H9 (cell line): ENCODE data around the gene ZNF205. TPM values are rescaled to one million over a fixed set of nuclear protein-coding genes. Genes with fewer than 3 reads are reported as not detected.

Source experiments
- DNase-seq: peaks from one replicate; pipeline ENCODE4 v3.0.0-alpha.2; 2017
- H2AFZ ChIP-seq: one replicate; pipeline ENCODE4 v1.6.1; 2013; ENCODE audit warnings: mild to moderate bottlenecking, low read length, control low read depth, moderate library complexity
- H2AK5ac ChIP-seq: 2 replicates; pipeline ENCODE4 v1.6.1; 2013; ENCODE audit warnings: low read length, control low read depth, mixed read lengths; ENCODE audit not compliant: insufficient read length
- H2BK120ac ChIP-seq: one replicate; pipeline ENCODE4 v1.6.1; 2013; ENCODE audit warnings: low read depth, mild to moderate bottlenecking, low read length, control low read depth, inconsistent platforms; ENCODE audit not compliant: poor library complexity, severe bottlenecking
- H2BK12ac ChIP-seq: 2 replicates; pipeline ENCODE4 v1.6.1; 2013; ENCODE audit warnings: low read length, control low read depth, mixed read lengths, low read depth; ENCODE audit not compliant: insufficient read length
- H2BK15ac ChIP-seq: 2 replicates; pipeline ENCODE4 v1.6.1; 2013; ENCODE audit warnings: low read depth, low read length, control low read depth
- H2BK20ac ChIP-seq: one replicate; pipeline ENCODE4 v1.6.1; 2013; ENCODE audit warnings: low read depth, mild to moderate bottlenecking, low read length, control low read depth, inconsistent platforms; ENCODE audit not compliant: poor library complexity, severe bottlenecking
- H2BK5ac ChIP-seq: 2 replicates; pipeline ENCODE4 v1.6.1; 2013; ENCODE audit warnings: low read length, control low read depth, mixed read lengths; ENCODE audit not compliant: insufficient read length
- H3K14ac ChIP-seq: 2 replicates; pipeline ENCODE4 v1.6.1; 2013; ENCODE audit warnings: low read length, control low read depth; ENCODE audit not compliant: insufficient read depth
- H3K18ac ChIP-seq: 2 replicates; pipeline ENCODE4 v1.6.1; 2013; ENCODE audit warnings: low read depth, mild to moderate bottlenecking, mixed read lengths, low read length, control low read depth; ENCODE audit not compliant: insufficient read length
- H3K23ac ChIP-seq: 2 replicates; pipeline ENCODE4 v1.6.1; 2013; ENCODE audit warnings: low read length, control low read depth, mixed read lengths, low read depth; ENCODE audit not compliant: insufficient read length
- H3K23me2 ChIP-seq: 2 replicates; pipeline ENCODE4 v1.6.1; 2013; ENCODE audit warnings: low read depth, mild to moderate bottlenecking, mixed read lengths, low read length, control low read depth; ENCODE audit not compliant: insufficient read length, poor library complexity, severe bottlenecking
- H3K27ac ChIP-seq: 2 replicates; pipeline ENCODE4 v1.5.1; 2013; ENCODE audit warnings: low read length, control low read depth, mixed read lengths, low read depth; ENCODE audit not compliant: insufficient read length
- H3K27me3 ChIP-seq: 2 replicates; pipeline ENCODE4 v1.6.1; 2013; ENCODE audit warnings: low read length, control low read depth, inconsistent platforms; ENCODE audit not compliant: insufficient read depth
- H3K4ac ChIP-seq: 2 replicates; pipeline ENCODE4 v1.6.1; 2013; ENCODE audit warnings: low read depth, mild to moderate bottlenecking, control low read depth, inconsistent platforms, low read length, moderate library complexity
- H3K4me1 ChIP-seq: 2 replicates; pipeline ENCODE4 v1.6.1; 2013; ENCODE audit warnings: low read length, control low read depth, inconsistent platforms; ENCODE audit not compliant: insufficient read depth
- H3K4me2 ChIP-seq: 2 replicates; pipeline ENCODE4 v1.6.1; 2013; ENCODE audit warnings: low read length, control low read depth, mixed read lengths; ENCODE audit not compliant: insufficient read length, insufficient read depth
- H3K56ac ChIP-seq: 2 replicates; pipeline ENCODE4 v1.6.1; 2013; ENCODE audit warnings: low read depth, mild to moderate bottlenecking, mixed read lengths, low read length, control low read depth; ENCODE audit not compliant: insufficient read length
- H3K79me1 ChIP-seq: 2 replicates; pipeline ENCODE4 v1.6.1; 2013; ENCODE audit warnings: low read depth, mild to moderate bottlenecking, moderate library complexity, low read length, control low read depth, inconsistent platforms; ENCODE audit not compliant: insufficient read depth, poor library complexity, severe bottlenecking
- H3K79me2 ChIP-seq: 2 replicates; pipeline ENCODE4 v1.6.1; 2013; ENCODE audit warnings: low read length, control low read depth, inconsistent platforms; ENCODE audit not compliant: insufficient read depth
- H3K9ac ChIP-seq: 2 replicates; pipeline ENCODE4 v1.6.1; 2013; ENCODE audit warnings: low read length, control low read depth, mixed read lengths; ENCODE audit not compliant: insufficient read length; ENCODE audit errors: extremely low read depth
- H3K9me3 ChIP-seq: one replicate; pipeline ENCODE4 v1.6.1; 2013; ENCODE audit warnings: low read depth, low read length, inconsistent platforms; ENCODE audit not compliant: control insufficient read depth
- H3T11ph ChIP-seq: one replicate; pipeline ENCODE4 v1.6.1; 2013; ENCODE audit warnings: mild to moderate bottlenecking, low read length, control low read depth, inconsistent platforms
- H4K20me1 ChIP-seq: one replicate; pipeline ENCODE4 v1.6.1; 2013; ENCODE audit not compliant: control insufficient read depth, insufficient read length, insufficient read depth
- H4K5ac ChIP-seq: 2 replicates; pipeline ENCODE4 v1.6.1; 2013; ENCODE audit warnings: low read depth, mild to moderate bottlenecking, mixed read lengths, low read length, control low read depth; ENCODE audit not compliant: insufficient read length
- H4K8ac ChIP-seq: replicated peaks from 2 replicates; pipeline ENCODE4 v1.6.1; 2013; ENCODE audit warnings: low read length, control low read depth, mixed read lengths, low read depth; ENCODE audit not compliant: insufficient read length
- H4K91ac ChIP-seq: 2 replicates; pipeline ENCODE4 v1.6.1; 2013; ENCODE audit warnings: low read depth, mild to moderate bottlenecking, moderate library complexity, mixed read lengths, low read length, control low read depth; ENCODE audit not compliant: insufficient read length
- H3K27ac Mint-ChIP-seq, 3 experiments: 2 replicates in 2 of 3; 3 replicates in 1 of 3; pipeline ENCODE4 v1.8.0; 2020 to 2021; ENCODE audit warnings: mixed read lengths in 3 of 3, mild to moderate bottlenecking in 1 of 3, moderate library complexity in 1 of 3
- H3K27me3 Mint-ChIP-seq: 2 replicates; pipeline ENCODE4 v1.8.0; 2021; ENCODE audit warnings: low read depth, mild to moderate bottlenecking, moderate library complexity, mixed read lengths
- H3K36me3 Mint-ChIP-seq, 3 experiments: 2 replicates in 2 of 3; 3 replicates in 1 of 3; pipeline ENCODE4 v1.8.0; 2020 to 2021; ENCODE audit warnings: low read depth in 3 of 3, mixed read lengths in 3 of 3; ENCODE audit not compliant: insufficient read depth in 1 of 3
- H3K4me1 Mint-ChIP-seq, 2 experiments: 2 replicates each; pipeline ENCODE4 v1.8.0; 2020; ENCODE audit warnings: mixed read lengths in 2 of 2
- H3K4me3 Mint-ChIP-seq, 2 experiments: 2 replicates in 1 of 2; 3 replicates in 1 of 2; pipeline ENCODE4 v1.8.0; 2020 to 2021; ENCODE audit warnings: mild to moderate bottlenecking in 2 of 2, mixed read lengths in 2 of 2, moderate library complexity in 1 of 2
- H3K9me3 Mint-ChIP-seq, 2 experiments: 2 replicates in 1 of 2; 3 replicates in 1 of 2; pipeline ENCODE4 v1.8.0; 2020; ENCODE audit warnings: mild to moderate bottlenecking in 2 of 2, mixed read lengths in 2 of 2, moderate library complexity in 1 of 2
- CTCF ChIP-seq: fragments of 200-600 bp; sonication (generic); conservative IDR thresholded peaks from 3 replicates; pipeline ENCODE4 v1.8.0; 2021; ENCODE audit warnings: antibody characterized with exemption, mild to moderate bottlenecking
- WGBS: extraction: QIAGEN DNeasy Blood & Tissue Kit; methylation state at CpG from one replicate; pipeline ENCODE4 v1.1.7; 2013; ENCODE audit warnings: missing lambda C conversion rate, low lambda C conversion rate, mixed read lengths; ENCODE audit not compliant: insufficient read length; ENCODE audit errors: extremely low coverage; 5-methylcytosine and 5-hydroxymethylcytosine counted together
- total RNA-seq: library from RNA; stranded (reverse); gene quantifications from 2 replicates; pipeline ENCODE4 v1.2.1, GENCODE V29; 2021

ZNF205 gene
- total RNA-seq, 1 experiment from 2014 or later: 16.8 TPM

- H4K20me1 ChIP-seq: no peaks in the 10 kb centered on the region
- no peak overlapping the region for H2BK15ac ChIP-seq
- no peak overlapping the region for H2BK12ac ChIP-seq
- H3K36me3 Mint-ChIP-seq: peaks cover 7 to 20% (median 15%) of the 10 kb centered on the region in 3 experiments; a peak in 5 of 7 replicates
- H2BK20ac ChIP-seq: no peak overlapping the region
- DNase-seq: no peak
- H3K56ac ChIP-seq: no peak overlapping the region
- no peaks in the 10 kb centered on the region for H3K27me3 ChIP-seq
- H4K5ac ChIP-seq: no peak overlapping the region
- no peak overlapping the region for H3K4me2 ChIP-seq
- H3K4me1 Mint-ChIP-seq: 0 out of 4 replicates have a peak, but pooled peaks cover 0 to 2% of the 10 kb centered on the region in 2 experiments
- no peak overlapping the region for H3K27ac Mint-ChIP-seq
- no peak overlapping the region for H3K4ac ChIP-seq
- no peak overlapping the region for H3K9ac ChIP-seq
- H3K4me1 ChIP-seq: no peaks in the 10 kb centered on the region
- no peak overlapping the region for H3K18ac ChIP-seq
- no CpG with 5 or more reads among the region's 11 CpGs for WGBS
- H3K23ac ChIP-seq: no peak overlapping the region
- no peak overlapping the region for H4K8ac ChIP-seq
- no peak overlapping the region for H2AK5ac ChIP-seq
- H3K9me3 ChIP-seq: no peaks in the 10 kb centered on the region
- H3K27ac ChIP-seq: no peak overlapping the region
- H3K9me3 Mint-ChIP-seq: no peaks in the 10 kb centered on the region
- no peak for TF ChIP-seq CTCF
- no peak overlapping the region for H4K91ac ChIP-seq
- H3T11ph ChIP-seq: no peak overlapping the region
- H3K23me2 ChIP-seq: no peaks in the 10 kb centered on the region
- H3K27me3 Mint-ChIP-seq: peaks cover 21% of the 10 kb centered on the region
- no peak overlapping the region for H2AFZ ChIP-seq
- H3K14ac ChIP-seq: no peak overlapping the region
- H2BK5ac ChIP-seq: no peak overlapping the region
- H3K79me2 ChIP-seq: no peaks in the 10 kb centered on the region
- no peak overlapping the region for H2BK120ac ChIP-seq
- no peak overlapping the region for H3K4me3 Mint-ChIP-seq
- H3K79me1 ChIP-seq: no peaks in the 10 kb centered on the region
These were observed 30.8 kb downstream of the ZNF205 start for GRCh38 chr16:3143189-3143588.
